HS-5 (cell line): ENCODE measurements around the gene TEKT2.

ENCODE experiments used
- DNase-seq: peaks from one replicate; pipeline ENCODE4 v3.0.0-alpha.2; 2012; ENCODE audit warnings: low read depth

The TEKT2 gene

DNA sequence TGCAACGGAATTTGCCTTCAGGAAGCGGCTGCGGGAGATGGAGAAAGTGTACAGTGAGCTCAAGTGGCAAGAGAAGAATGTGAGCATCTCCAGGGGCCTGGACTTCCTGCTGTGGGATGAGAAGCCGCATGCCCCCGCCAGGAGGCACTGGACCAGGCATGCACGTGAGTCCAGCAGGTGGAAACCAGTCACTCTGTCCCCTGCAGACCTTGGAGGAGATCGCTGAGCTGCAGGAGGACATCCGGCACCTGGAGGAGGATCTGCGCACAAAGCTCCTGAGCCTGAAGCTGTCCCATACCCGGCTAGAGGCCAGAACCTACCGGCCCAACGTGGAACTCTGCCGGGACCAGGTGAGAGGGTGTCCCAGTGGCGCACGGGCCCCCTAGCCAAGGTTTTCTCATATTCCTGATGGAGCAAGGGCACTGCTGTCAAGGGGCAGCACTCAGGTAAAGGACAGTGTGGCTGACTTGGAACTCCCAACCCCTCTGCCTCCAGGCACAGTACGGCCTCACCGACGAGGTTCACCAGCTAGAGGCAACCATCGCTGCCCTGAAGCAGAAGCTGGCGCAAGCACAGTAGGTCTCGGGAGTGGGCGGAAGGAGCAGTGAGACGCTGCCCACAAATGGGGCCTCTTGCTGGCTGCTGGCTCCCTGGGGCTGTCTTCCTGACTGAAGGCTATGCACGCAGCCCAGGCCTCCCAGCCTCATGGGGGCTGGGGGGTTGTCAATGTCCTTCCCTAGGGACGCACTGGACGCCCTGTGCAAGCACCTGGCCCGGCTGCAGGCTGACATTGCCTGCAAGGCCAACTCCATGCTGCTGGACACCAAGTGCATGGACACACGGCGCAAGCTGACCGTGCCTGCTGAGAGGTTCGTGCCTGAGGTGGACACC, 3.6 kb downstream of the TEKT2 start:
- DNase-seq: no peak

- no peak for DNase-seq
Observed at GRCh38 chr1:36088265-36088576, 4.3 kb downstream of the TEKT2 start.

DNA sequence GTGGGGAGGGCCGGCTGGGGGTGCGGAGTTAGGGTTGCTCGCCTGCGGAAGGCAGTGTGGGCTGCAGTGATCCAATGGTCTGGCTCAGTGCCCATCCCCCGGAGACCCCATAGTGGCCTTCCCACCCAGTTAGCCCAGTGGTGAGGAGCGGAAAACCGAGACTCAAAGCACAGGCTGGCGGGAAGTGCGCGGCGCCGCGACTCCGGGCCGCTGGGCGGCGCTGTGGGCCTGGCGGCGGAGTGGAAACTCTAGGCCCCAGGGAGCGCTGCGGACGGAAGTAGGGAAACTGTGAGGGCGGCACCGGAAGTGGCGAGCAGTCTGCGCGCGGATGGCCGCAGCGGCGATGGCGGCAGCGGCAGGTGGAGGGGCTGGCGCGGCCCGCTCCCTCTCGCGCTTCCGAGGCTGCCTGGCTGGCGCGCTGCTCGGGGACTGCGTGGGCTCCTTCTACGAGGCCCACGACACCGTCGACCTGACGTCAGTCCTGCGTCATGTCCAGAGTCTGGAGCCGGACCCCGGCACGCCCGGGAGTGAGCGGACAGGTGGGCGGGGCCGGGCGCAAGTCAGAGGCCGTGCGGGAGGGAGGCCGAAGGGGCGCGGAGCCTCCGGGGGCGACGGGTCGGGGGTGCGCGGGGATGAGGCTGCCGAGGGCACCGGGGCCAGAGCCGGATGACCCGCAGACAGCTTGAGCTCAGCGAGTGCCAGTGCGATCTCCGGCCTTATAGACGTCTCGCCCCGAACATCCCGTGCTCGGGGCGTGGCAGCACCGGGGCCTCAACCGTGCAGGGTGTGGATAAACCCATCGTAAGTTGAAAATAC, 4.9 kb downstream of the TEKT2 start, which contains the start of gene ADPRS:
TSS of gene ADPRS (plus strand) at position 316 of the 816 bp plus-strand sequence. CDS start at position 329, 13 bp downstream.
- DNase-seq: peak; percentile 54

DNA sequence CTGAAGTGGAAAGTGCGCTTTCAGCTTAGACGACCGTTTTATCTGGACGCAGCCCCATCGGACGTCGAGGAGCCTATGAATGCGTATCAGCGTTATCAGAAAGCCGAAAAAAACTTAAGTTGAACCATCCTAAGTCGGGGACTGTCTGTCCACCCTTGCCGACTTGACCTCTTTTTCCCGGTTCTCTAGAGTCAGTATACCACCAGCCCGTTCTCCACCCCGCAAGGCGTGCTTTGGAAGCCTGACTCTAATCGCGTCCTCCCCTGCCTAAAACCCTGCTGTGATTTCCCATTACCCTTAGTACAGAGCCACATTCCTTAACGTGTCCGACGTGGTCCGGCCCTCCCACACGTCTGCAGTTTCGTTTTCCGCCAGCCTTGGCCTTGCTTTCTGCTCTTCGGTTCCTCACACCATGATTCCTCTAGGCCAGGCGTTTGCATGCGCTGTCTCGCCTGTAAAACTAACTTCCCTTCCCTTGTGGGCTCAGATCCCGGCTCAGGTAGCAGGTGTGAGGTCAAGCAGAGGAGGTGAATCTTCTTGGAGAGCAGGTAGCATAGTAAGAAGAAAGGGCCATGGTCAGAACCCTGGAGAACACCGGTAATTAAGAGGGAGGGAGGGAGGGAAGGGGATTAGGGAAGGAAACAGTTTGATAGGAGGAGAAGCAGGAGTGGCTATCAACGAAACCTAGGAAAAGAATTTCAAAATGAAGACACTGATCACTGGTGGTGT, 5.7 kb downstream of the TEKT2 start:
- no peak for DNase-seq

DNA sequence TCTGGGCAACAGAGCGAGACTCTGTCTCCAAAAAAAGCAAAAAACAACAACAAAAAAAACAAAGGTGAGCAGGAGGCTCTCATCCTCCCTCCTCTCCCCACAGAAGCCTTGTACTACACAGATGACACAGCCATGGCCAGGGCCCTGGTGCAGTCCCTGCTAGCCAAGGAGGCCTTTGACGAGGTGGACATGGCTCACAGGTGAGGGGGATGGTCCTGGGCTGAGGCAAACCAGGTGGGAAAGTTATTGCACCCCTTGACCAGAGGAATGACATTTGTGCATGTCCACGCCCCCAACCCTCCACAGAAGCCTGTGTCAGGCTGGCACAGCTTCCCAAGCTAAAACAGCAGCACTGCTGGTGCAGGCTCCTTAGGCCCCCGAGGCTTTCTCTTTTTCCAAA, 7.2 kb downstream of the TEKT2 start:
- DNase-seq: no peak

GRCh38 chr1:36091698-36092097, 7.8 kb downstream of the TEKT2 start:
- no peak for DNase-seq

DNA sequence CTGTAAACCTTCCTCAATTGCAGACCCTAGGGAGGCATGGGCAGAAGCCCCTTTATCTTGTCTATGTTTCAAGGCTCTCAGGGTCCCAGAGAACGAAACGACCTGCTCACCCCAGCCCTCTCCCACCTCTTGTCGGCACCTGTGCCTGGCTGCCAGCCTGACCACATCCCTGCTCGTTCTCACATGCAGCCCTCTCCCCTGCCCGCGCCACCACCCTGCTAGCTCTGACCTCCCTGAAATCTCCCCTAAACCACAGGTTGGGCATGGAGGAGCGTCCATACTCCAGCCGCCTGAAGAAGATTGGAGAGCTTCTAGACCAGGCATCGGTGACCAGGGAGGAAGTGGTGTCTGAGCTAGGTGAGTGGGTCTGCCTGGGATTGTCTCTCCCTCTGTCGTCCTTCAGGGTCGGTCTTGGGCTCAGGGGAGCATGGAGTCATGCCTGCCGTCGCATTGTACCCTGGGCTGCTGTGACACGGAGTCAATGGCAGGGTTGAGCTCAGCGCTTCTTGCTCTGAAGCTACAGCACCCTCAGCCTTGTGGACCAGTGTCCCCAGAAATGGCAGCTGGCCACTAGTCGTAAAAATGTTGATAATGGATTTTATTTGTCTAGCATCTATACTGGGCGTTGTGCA, 8.4 kb downstream of the TEKT2 start:
- no peak for DNase-seq

DNA sequence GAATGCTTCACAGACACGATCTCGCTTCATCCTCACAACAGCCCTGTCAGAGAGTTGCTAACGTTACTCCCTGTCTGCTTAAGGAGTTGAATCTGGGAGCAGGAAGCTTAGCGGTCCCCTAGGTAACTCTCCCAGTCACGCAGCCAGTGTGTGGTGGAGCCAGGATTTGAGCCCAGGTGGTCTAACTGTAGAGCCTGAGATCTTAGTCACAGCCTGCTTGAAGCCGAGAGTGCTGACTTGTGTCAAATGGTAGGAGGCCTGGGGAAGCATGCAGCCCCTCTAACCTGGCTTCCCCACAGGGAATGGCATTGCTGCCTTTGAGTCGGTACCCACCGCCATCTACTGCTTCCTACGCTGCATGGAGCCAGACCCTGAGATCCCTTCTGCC, 8.9 kb downstream of the TEKT2 start:
- no peak for DNase-seq

- no peak for DNase-seq
Observed at GRCh38 chr1:36093226-36093625, 9.3 kb downstream of the TEKT2 start.

GRCh38 chr1:36093929-36094328, 10.0 kb downstream of the TEKT2 start:
- DNase-seq: no peak

DNA sequence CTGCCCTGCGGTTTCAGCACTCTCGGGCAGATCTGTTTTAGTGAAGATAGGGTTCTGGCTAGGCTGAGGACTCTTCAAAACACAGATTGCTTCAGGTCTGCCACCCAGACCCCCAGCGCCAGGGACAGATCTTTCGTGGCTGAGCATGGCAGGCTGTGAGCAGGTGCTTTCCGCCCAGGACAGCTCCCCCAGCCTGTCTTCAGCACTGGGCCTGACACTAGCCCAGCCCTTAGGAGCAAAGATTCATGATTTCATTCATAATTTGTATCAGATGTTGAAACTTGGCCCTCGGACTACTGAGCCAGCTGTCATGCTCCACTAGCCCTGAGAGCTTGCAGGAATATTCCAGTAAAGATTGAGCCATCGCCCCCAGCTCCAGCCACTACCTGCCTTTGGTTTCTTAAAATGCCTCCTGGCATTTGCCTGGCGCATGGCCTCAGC, 10.7 kb downstream of the TEKT2 start:
- no peak for DNase-seq

- no peak for DNase-seq
Observed at GRCh38 chr1:36095760-36096405, 12.0 kb downstream of the TEKT2 start.

GRCh38 chr1:36096500-36097432, 12.9 kb downstream of the TEKT2 start:
- no peak for DNase-seq

DNA sequence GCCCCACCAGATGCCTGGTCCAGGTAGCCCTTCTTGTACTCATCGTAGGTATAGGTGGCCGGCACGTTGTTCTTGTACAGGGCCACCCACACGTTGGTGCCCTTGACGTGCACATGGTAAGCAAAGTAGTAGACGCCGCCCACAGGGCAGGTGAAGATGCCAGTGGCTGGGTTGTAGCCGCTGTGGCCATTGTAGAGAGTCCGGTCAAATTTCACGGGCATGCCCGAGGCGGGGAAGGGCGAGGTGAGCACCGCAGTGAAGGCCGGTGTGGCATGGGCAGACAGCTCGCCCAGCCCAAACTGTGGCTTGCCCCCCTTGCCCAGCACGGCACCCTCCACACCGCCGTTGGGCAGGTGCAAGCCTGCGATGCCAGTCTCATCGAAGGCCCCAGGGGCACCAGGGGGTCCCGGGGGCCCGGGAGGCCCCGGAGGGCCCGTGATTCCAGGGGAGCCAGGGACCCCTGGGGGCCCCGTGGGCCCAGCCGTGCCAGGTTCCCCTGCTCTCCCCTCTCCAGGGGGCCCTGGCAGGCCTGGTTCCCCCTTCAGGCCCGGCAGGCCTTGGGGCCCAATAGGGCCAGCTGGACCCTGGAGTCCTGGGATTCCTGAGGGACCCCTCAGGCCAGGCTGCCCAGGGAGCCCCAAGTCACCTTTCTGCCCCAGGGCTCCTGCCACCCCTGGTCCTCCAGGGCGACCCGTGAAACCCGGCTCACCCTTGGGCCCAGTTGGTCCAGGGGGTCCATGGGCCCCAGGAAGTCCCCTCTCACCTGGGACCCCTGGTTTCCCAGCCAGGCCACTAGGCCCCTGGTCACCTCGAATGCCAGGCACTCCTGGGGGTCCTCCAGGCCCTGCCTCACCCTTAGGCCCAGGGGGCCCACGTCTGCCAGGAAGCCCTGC, 14.0 kb downstream of the TEKT2 start:
- DNase-seq: no peak

GRCh38 chr1:36098650-36099365, 14.9 kb downstream of the TEKT2 start:
- DNase-seq: no peak

- DNase-seq: no peak
Observed at GRCh38 chr1:36099681-36100341, 15.9 kb downstream of the TEKT2 start.

DNA sequence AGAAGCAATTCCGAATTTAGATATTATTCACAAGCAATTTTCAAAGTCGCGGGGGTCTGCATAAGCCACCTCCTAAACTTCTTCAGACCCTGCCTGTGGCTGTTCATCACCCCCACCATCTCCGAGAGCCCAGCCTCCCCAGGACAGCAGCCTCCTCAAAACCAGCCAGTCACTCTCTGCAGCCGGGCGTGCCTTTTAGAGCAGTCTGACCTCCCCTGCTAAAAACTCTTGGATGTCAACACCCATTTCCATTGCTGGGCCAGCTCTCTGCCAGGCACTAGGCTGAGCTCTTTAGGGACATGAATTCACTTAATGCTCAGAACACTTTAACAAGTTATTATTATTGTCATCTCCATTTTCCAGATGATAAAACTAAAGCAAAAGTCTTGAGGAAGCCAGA, 16.5 kb downstream of the TEKT2 start:
- DNase-seq: no peak

- DNase-seq: no peak
Observed at GRCh38 chr1:36101546-36101945, 17.7 kb downstream of the TEKT2 start.
